Hepatic stellate cell (primary cell): ENCODE results near the gene PHF21A.
"Not testable (repeated sequence)": the region's sequence is repeated elsewhere in the genome, so short reads cannot be mapped to it uniquely, and the experiment has no call there.

Experiments used
- DNase-seq: peaks from one replicate; pipeline ENCODE4 v3.0.0; 2011; ENCODE audit warnings: low spot score

The PHF21A gene

DNA sequence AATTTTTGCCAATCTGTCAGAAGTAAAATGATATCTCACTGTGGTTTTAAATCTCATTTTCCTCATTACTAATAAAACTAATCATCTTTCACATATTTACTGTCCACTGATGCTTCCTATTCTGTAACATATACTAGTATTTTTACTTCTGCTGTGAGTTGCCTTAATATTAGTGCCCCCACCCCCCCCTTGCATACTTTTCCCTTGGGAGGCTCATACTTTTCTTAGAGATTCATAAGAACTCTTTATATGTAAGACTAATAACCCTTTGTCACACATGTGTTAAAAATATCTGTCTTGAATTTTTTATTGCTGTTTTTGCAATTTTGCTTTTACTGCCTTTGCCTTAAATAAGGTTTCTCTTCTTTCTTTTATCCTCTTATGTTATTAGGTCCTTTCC, 87.2 kb downstream of the PHF21A start:
- DNase-seq = no peak

- DNase-seq = peak; percentile 52
Observed at GRCh38 chr11:46026606-46027293, 94.5 kb downstream of the PHF21A start.

GRCh38 chr11:46020084-46020599, 101.1 kb downstream of the PHF21A start:
- no peak for DNase-seq

GRCh38 chr11:46018651-46019050, 102.6 kb downstream of the PHF21A start:
- no peak for DNase-seq

DNA sequence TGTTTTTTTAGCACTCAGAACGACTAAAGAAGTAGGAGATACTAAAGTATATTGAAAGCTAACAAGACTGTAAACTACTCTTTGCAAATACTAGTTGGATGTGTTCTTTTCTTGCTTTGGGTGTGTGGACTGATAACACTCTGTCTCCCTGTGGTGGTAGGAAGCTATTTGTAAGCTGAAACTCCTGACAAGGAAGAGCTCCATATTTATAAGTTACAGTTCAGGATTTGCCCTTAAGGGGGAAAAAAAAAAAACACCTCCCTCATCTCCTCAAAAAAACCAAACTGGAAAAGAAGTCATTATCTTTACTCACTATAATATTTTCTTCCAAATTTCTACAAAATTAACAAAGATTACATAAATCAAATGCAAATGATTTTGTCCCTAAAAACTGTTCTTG, 103.9 kb downstream of the PHF21A start:
- no peak for DNase-seq

DNA sequence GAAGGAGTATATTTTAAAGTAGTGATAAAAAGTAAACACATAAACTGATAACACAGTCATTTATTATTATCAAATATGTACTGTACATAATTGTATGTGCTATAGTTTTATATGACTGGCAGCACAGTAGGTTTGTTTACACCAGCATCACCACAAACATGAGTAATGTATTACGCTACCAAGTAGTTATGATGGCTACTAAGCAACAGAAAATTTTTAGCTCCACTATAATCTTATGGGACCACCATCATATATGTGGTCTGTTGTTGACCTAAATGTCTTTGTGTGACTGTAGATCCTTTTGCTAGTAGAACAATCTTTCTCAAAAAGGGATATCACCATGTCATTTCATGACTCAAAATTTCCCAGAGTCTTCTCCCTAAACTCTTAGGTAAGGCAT, 105.3 kb downstream of the PHF21A start:
- no peak for DNase-seq

GRCh38 chr11:46014168-46014567, 107.1 kb downstream of the PHF21A start:
- not testable (repeated sequence) for DNase-seq

DNA sequence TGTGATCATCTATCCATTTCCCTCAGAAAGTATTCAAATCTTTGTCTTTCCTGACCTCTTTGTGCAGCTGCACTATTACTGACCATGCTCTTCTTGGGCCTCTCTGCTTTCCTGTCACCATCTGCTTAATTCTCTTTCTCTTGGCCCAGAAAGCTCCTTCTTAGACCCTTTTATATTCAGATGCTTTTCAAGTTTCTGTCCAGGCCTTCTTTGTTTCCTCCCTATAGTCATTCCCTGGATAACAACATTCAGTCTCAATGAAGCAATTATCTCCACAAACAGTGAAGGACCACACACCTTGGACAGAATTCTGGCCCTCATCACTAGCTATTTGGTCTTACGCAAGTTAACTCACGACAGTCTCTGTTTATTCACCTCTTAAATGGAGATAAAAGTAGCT, 109.1 kb downstream of the PHF21A start:
- no peak for DNase-seq

GRCh38 chr11:46010100-46010499, 111.2 kb downstream of the PHF21A start:
- DNase-seq = no peak

DNA sequence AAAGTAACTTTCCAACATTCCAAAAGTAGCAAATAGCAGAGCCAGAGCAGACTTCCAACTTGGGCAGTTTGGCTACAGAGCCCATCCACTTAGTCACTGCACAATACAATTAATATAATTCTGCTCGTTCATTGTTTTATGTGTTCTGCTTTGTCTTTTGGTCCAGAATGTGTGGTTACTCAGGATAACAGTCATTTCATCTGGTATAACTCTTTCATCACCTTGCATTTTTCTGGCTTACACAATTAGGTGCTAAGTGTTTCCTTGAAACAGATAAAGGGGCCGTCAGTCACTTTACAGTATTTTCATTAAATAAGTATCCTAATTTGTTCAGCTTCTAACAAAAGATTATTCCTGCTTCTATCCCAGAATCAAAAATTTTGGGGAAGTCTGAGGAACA, 111.6 kb downstream of the PHF21A start:
- no peak for DNase-seq

DNA sequence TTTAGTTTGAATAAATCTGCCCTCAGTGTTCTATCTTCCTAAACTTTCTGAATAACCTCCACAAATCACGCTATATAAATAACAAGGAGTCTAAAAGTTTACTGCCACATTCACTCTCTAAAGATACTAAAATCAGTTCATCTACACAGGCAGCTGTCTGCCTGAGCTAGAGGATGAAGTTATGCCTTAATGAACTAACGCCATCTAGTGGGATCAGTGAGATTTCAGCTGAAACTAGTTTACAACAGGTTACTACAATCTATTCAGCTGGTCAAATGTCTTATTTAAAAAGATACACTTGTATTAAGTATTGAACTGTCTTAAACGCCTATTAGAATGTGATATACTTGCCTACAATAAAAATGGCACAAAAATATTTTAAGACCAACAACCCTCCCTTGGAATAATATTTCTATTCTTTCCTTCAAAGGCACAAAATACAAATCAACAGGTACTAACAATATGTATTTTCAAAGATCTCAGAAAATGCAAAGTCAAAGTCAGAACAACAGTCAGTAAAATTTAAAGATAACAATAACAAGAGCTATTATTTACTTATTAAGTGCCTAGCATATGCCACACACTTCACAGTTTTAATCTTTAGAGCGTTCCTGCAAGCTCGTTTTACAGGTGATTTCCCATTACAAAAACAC, 114.7 kb downstream of the PHF21A start:
- peak; percentile 71 for DNase-seq

GRCh38 chr11:46003572-46003971, 117.7 kb downstream of the PHF21A start:
- DNase-seq = peak; percentile 13

DNA sequence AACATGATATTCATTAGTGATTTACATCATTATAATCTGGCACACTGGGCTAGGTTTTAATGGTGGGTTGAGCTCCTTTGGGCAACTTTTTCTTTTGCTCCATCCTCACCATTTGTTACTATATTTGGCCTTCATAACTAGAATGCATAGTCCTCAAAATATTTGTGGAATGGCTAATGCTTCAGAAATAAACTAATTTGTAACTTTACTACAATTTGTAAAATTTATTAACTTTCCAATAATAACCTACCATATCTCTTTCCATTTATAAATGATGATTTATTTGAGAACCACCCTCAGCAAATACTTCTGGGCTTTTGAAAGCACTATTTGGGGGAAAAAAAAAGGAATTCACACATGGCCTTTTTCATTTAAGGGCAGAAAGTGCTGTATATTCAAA, 119.1 kb downstream of the PHF21A start:
- no peak for DNase-seq

DNA sequence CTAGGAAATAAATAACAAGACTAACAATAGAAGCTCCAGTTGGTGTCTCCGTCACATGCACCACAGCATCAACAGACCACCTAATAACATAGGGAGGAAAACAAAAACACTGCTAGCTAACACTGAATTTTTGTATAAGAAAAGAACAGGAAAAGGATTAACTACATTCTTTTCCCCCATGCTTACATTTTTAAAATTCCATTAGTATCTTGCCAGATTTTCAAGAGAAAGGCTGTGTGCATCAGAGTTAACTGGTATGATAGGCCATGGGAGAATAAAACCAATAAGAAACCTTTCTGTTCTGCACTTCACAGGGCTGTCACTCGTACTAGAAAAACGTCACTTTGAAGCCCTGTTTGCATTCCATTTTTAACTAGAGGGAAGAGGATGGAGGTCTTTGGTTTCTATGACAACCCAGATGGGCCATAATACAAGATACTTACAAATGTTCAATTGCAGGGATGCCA, 119.8 kb downstream of the PHF21A start:
- peak; percentile 36 for DNase-seq

- no peak for DNase-seq
Observed at GRCh38 chr11:45997599-45997998, 123.7 kb downstream of the PHF21A start.

GRCh38 chr11:45995342-45995734, 125.9 kb downstream of the PHF21A start:
- no peak for DNase-seq

DNA sequence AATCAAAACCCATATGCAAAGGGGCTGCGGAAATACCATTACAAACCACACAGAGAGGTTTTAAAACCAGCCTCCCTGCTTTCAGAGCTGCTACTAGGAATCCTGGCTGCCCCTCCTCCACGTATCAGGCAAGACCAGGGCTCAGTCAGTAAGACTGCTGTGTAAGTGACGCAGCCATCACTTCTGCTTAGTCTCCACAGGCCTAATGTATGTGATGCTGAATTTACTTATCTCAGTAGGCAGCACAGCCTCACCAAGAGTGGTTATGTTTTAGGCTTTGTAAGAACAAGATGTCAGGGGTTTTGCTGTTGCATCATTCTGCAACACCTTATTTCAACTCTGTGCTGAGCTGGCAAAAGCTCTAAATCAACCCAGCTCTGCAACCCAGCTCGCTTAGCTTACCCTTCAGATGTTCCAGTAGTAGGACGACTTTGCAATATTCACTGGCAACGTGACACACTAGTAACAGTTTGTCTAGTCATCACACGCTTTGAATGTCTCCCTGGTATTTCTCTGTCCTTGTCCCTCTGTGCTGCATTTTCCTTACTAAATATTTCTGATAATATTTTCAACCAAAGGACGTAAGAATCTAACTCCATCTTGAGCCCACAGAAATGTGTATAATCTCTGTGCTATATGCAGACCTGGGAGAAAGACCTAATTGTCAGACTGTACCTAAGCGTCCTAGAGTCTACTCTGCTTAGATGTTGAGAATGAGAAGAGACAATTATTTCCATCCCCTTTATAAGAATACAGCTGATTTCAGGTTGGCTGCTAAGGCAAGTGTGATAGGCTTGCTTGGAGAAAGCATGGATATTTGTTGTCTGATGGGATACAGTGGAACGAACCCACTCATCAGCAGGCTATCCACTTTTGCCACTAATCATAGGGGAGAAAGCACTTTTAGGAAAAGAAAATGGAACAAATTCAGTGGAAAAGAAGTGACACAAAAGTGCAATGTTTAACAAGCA, 126.6 kb downstream of the PHF21A start:
- no peak for DNase-seq

- DNase-seq = no peak
Observed at GRCh38 chr11:45993531-45994001, 127.7 kb downstream of the PHF21A start.

DNA sequence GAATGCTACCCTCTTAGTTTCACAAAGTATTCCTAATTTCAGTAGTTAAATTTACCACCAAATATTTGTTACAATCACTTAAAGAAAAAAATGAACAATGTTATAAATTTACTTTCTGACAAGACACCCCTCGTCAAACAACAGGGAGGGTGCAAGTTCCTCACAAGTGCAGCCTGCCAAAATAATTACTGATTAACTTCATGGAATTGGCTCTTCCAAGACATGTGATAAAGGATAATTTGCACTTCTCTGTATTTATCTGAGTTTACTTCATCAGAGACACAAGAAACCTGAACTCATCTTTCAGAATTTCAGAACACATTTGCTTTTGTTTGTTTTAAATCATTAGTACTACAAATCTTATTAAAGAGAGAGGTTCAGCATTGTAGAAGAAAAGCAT, 132.3 kb downstream of the PHF21A start:
- DNase-seq = no peak

DNA sequence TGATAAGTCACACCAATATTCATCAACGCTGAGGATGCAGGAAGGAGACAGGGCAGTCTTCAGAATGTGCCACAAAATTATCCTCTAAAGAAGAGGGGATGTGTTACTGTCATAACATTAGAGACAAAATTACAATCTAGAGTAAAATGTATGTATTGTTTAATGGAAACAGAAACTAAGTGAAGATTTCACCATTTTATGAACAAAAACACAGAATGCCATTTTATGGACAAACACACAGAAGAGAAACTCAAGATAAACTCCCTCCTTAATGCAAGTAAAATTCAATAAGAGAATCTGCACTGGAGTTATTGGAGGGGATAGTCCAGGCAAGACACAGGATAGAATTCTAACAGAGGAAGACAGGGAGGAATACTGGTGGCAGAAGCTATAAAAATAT, 136.0 kb downstream of the PHF21A start:
- no peak for DNase-seq

- DNase-seq = no peak
Observed at GRCh38 chr11:45984192-45984591, 137.1 kb downstream of the PHF21A start.

- DNase-seq = no peak
Observed at GRCh38 chr11:45983471-45983845, 137.8 kb downstream of the PHF21A start.
